Breast epithelium (tissue), 4 donors: ENCODE results near the gene OR6P1. TPM values are rescaled to one million over a fixed set of nuclear protein-coding genes. Genes with fewer than 3 reads are reported as not detected.

Experiments used
- DNase-seq, 2 donors: peaks; one replicate each; pipeline ENCODE4 v3.0.0-alpha.2; 2019; ENCODE audit warnings: low spot score in 2 of 2
- H3K27ac ChIP-seq, 2 donors: fragments of 200-600 bp; sonication (generic) in 1 of 2; one replicate each; pipeline ENCODE4 v1.5.1; 2016 to 2019; ENCODE audit warnings: mild to moderate bottlenecking in 1 of 2
- H3K27me3 ChIP-seq, 2 donors: fragments of 200-600 bp; sonication (generic) in 1 of 2; one replicate each; pipeline versions ENCODE4 v1.5.1 to v1.6.0; 2017 to 2019; ENCODE audit warnings: control low read depth in 1 of 2, mild to moderate bottlenecking in 1 of 2
- H3K36me3 ChIP-seq: fragments of 200-600 bp; one replicate; pipeline ENCODE4 v1.5.1; 2019
- H3K4me1 ChIP-seq, 2 donors: fragments of 200-600 bp; sonication (generic); one replicate each; pipeline ENCODE4 v1.5.1; 2016 to 2019; ENCODE audit warnings: control low read depth in 1 of 2
- H3K4me3 ChIP-seq, 3 donors: fragments of 200-600 bp; sonication (generic); 1 replicate in 2 of 3; 2 replicates in 1 of 3; pipeline ENCODE4 v1.5.1; 2016 to 2019; ENCODE audit warnings: mild to moderate bottlenecking in 3 of 3, moderate library complexity in 2 of 3
- H3K9me3 ChIP-seq, 2 donors: fragments of 200-600 bp; sonication (generic) in 1 of 2; one replicate each; pipeline ENCODE4 v1.5.1; 2016 to 2019; ENCODE audit warnings: control low read depth in 1 of 2
- CTCF ChIP-seq, 3 donors: fragments of 450-650 bp; IDR thresholded peaks; one replicate each; pipeline ENCODE4 v1.5.1; 2016 to 2017; ENCODE audit warnings: antibody characterized with exemption in 3 of 3, mild to moderate bottlenecking in 3 of 3, moderate library complexity in 3 of 3
- POLR2A ChIP-seq: fragments of 450-650 bp; IDR thresholded peaks from one replicate; pipeline ENCODE4 v1.6.1; 2016; ENCODE audit warnings: antibody characterized with exemption, mild to moderate bottlenecking, moderate library complexity
- POLR2AphosphoS5 ChIP-seq, 3 donors: sonication (generic); formaldehyde crosslinking; IDR thresholded peaks; one replicate each; pipeline ENCODE4 v1.6.1; 2017; ENCODE audit warnings: antibody characterized with exemption in 3 of 3
- intact Hi-C: fragments of 100-400 bp; cut with DNase I; formaldehyde crosslinking; loops from one replicate; pipeline ENCODE4 v1.15.1; 2023; ENCODE audit warnings: low total_unique reads
- total RNA-seq, 3 donors: library from RNA; depleted of rRNA; stranded (reverse); fragments of >200 nt; gene quantifications; one replicate each; pipeline ENCODE4 v1.1.0, GENCODE V29; 2016

Gene OR6P1
- total RNA-seq, 3 donors from 2014 or later: not detected

DNA sequence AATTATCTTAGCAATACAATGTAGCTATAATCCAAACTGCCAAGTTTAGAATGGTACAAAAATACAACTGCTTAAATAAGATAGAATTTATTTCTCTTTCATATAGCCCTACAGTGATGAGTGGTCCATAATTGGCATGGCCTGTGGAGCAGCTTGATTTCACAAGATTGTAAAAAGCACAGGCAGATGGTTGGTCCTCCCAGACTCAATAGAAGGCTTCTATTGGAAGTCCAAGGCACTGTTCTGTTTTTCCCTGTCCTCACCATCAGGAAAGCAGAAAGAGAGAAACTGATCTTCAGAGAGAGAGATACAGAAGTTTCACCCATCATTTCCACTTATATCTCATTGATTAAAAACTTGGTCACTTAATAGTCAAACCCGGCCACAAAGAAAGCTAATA lies 1.8 kb upstream of the OR6P1 start:
- Histone ChIP-seq H3K9me3 (no peaks in the 10 kb centered on the region), H3K4me1 (no peaks in the 10 kb centered on the region), H3K27me3 (peaks cover 0 to 4% of the 10 kb centered on the region in 2 donors), H3K4me3 (no peak overlapping the region), H3K27ac (no peak overlapping the region), H3K36me3 (no peaks in the 10 kb centered on the region)
- TF ChIP-seq POLR2A (no peak), POLR2AphosphoS5 (IDR thresholded peaks at IDR 0.05) (no peak), CTCF (IDR thresholded peaks at IDR 0.05) (no peak)
- intact Hi-C loops: no loop called here
- DNase-seq: no peak

DNA sequence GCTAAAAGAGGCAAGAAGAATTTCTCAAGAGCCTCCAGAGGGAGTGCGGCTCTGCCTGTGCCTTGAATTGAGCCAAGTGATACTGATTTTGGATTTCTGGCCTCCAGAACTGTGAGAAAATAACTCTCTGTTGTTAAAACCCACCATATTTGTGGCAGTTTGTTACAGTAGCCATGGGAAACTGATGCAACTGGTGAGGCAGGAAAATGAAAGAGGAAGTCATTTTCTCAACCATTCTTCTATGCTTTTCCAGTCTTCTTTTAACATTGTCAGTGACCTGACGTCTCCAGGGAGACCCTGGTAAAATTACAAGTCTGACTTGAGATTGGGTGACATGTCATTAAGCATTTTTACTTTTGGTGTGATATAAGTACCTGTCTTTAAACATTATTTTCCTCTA lies 5.8 kb downstream of the OR6P1 start:
- no peaks in the 10 kb centered on the region for H3K4me1 ChIP-seq
- TF ChIP-seq POLR2AphosphoS5 (IDR thresholded peaks at IDR 0.05): no peak
- TF ChIP-seq POLR2A: no peak
- TF ChIP-seq CTCF (IDR thresholded peaks at IDR 0.05): no peak
- no peaks in the 10 kb centered on the region for H3K27me3 ChIP-seq
- no peaks in the 10 kb centered on the region for H3K9me3 ChIP-seq
- no peaks in the 10 kb centered on the region for H3K36me3 ChIP-seq
- H3K27ac ChIP-seq: no peak overlapping the region
- intact Hi-C loops: no loop called here
- no peak overlapping the region for H3K4me3 ChIP-seq
- DNase-seq: no peak

DNA sequence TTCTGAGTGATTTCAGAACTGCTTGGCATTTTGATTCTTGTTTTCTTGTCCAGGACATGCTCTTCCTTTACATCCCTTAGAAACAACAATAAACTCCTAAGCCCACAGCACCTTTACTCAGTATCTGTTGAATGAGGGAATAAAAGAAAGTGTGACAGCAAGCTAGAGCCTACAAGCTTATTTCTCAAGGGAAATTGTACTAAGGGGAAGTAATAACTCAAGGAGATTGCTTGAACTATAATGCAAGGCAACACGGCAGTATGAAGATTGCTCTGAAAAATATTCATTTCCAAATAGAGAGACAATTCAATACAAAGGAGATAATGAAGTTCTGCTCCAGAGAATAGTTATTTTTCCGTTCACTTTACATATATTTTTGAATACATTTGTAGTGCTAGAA lies 6.5 kb downstream of the OR6P1 start:
- intact Hi-C loops: no loop called here
- H3K4me3 ChIP-seq: no peak overlapping the region
- no peaks in the 10 kb centered on the region for H3K27me3 ChIP-seq
- DNase-seq: no peak
- TF ChIP-seq CTCF (IDR thresholded peaks at IDR 0.05) (no peak), POLR2AphosphoS5 (IDR thresholded peaks at IDR 0.05) (no peak), POLR2A (no peak)
- no peaks in the 10 kb centered on the region for H3K9me3 ChIP-seq
- H3K36me3 ChIP-seq: no peaks in the 10 kb centered on the region
- H3K27ac ChIP-seq: no peak overlapping the region
- no peaks in the 10 kb centered on the region for H3K4me1 ChIP-seq

- no peak for TF ChIP-seq CTCF (IDR thresholded peaks at IDR 0.05)
- TF ChIP-seq POLR2A: no peak
- no peak for TF ChIP-seq POLR2AphosphoS5 (IDR thresholded peaks at IDR 0.05)
- Histone ChIP-seq H3K4me3 (no peak overlapping the region), H3K36me3 (no peaks in the 10 kb centered on the region), H3K4me1 (no peaks in the 10 kb centered on the region), H3K27me3 (no peaks in the 10 kb centered on the region), H3K27ac (no peak overlapping the region), H3K9me3 (no peaks in the 10 kb centered on the region)
- intact Hi-C loops: no loop called here
- DNase-seq: no peak
Measured at GRCh38 chr1:158559696-158560095, 10.7 kb downstream of the OR6P1 start.

- no peaks in the 10 kb centered on the region for H3K36me3 ChIP-seq
- no peak for DNase-seq
- no peaks in the 10 kb centered on the region for H3K27me3 ChIP-seq
- intact Hi-C loops: loop anchor here (5.0 kb wide), 1 partner anchor 67 kb away; no protein-coding TSS in a partner anchor
- TF ChIP-seq POLR2AphosphoS5 (IDR thresholded peaks at IDR 0.05) (no peak), CTCF (IDR thresholded peaks at IDR 0.05) (no peak), POLR2A (no peak)
- H3K9me3 ChIP-seq: no peaks in the 10 kb centered on the region
- H3K27ac ChIP-seq: no peak within 1 kb of the TSS
- H3K4me1 ChIP-seq: no peaks in the 10 kb centered on the region
- H3K4me3 ChIP-seq: no peak within 1 kb of the TSS
Measured at GRCh38 chr1:158554352-158554751, 16.0 kb downstream of the OR6P1 start, which contains the start of gene OR6Y1. TSS of gene OR6Y1 (minus strand) at chr1:158554405. CDS start at chr1:158548105, 6,300 bp downstream.
